ENCODE measurements around the gene DNM3. TPM values are rescaled to one million over a fixed set of nuclear protein-coding genes. Genes with fewer than 3 reads are reported as not detected.

The DNM3 gene
- total and polyA plus RNA-seq, 9 of the 15 experiments (the other 6 are each of a cell fraction or from before 2014, with no cell fraction given) = 0.08 to 0.36 (median 0.22) TPM; not detected in 1

DNA sequence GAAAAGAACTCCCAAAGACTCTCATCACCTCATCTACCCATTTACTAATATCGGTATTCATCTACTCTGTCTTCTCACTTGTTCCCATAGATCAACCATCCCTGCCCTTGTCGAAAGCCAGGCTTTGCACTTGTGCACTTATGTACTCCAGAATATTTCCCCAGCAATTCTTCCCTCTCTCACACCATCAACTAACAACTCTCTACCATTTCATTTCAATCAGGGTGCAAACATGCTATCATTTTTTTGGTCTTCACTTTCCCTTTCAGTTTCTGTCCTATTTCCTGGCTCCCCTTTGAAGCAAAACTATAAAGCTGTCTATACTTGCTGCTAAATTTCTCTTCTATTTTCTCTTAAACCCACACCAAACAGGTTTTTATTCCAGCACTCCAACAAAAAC lies 585.9 kb downstream of the DNM3 start:
- Histone ChIP-seq H3K4me2 (ENCODE audit: insufficient read depth, low read length) (no peak overlapping the region), H3K9me3 (replicated peaks; ENCODE audit: control insufficient read depth, insufficient read depth, low read depth, low read length) (no peaks in the 10 kb centered on the region), H3K36me3 (ENCODE audit: control insufficient read depth, insufficient read depth, low read length) (no peaks in the 10 kb centered on the region), H3K9ac (ENCODE audit: insufficient read depth in 1 of 2, low read depth in 2 of 2, low read length in 2 of 2) (no peak overlapping the region), H3K27me3 (ENCODE audit: control insufficient read depth in 2 of 2, insufficient read depth in 2 of 2, low read length in 2 of 2) (no peaks in the 10 kb centered on the region), H3K4me1 (replicated peaks in 1 of 2; ENCODE audit: control insufficient read depth in 2 of 2, insufficient read depth in 2 of 2, low read length in 2 of 2) (peaks cover 0 to 25% of the 10 kb centered on the region in 2 experiments; a peak in 2 of 5 replicates), H3K27ac (ENCODE audit: extremely low read depth, low read depth, low read length) (no peak overlapping the region), H3K4me3 (no peak overlapping the region), H4K20me1 (replicated peaks; ENCODE audit: control insufficient read depth, insufficient read depth, low read length) (no peaks in the 10 kb centered on the region), H3K79me2 (ENCODE audit: control insufficient read depth, insufficient read depth, low read length) (no peaks in the 10 kb centered on the region), H3K9me1 (ENCODE audit: control insufficient read depth, insufficient read depth, low read length) (no peaks in the 10 kb centered on the region), H2AFZ (ENCODE audit: low read depth, low read length) (no peak overlapping the region)
- WGBS (ENCODE audit: insufficient coverage, low coverage, missing lambda C conversion rate) = 32% methylated on average over 2 of the region's 2 CpGs
- CTCF ChIA-PET (ENCODE audit: low intra/inter-chr PET ratio) = no interaction called here
- intact Hi-C loops (cut with micrococcal nuclease) = loop anchor here (10.0 kb wide), 2 partner anchors 778 to 782 kb away; partner anchors contain the start of gene TNFSF4
- TF ChIP-seq RBM15 (IDR thresholded peaks at IDR 0.05; ENCODE audit: insufficient read depth, low read length) (no peak), RBFOX2 (IDR thresholded peaks at IDR 0.05; ENCODE audit: low read depth, low read length) (no peak)
- TF ChIP-seq, protein P1, sequence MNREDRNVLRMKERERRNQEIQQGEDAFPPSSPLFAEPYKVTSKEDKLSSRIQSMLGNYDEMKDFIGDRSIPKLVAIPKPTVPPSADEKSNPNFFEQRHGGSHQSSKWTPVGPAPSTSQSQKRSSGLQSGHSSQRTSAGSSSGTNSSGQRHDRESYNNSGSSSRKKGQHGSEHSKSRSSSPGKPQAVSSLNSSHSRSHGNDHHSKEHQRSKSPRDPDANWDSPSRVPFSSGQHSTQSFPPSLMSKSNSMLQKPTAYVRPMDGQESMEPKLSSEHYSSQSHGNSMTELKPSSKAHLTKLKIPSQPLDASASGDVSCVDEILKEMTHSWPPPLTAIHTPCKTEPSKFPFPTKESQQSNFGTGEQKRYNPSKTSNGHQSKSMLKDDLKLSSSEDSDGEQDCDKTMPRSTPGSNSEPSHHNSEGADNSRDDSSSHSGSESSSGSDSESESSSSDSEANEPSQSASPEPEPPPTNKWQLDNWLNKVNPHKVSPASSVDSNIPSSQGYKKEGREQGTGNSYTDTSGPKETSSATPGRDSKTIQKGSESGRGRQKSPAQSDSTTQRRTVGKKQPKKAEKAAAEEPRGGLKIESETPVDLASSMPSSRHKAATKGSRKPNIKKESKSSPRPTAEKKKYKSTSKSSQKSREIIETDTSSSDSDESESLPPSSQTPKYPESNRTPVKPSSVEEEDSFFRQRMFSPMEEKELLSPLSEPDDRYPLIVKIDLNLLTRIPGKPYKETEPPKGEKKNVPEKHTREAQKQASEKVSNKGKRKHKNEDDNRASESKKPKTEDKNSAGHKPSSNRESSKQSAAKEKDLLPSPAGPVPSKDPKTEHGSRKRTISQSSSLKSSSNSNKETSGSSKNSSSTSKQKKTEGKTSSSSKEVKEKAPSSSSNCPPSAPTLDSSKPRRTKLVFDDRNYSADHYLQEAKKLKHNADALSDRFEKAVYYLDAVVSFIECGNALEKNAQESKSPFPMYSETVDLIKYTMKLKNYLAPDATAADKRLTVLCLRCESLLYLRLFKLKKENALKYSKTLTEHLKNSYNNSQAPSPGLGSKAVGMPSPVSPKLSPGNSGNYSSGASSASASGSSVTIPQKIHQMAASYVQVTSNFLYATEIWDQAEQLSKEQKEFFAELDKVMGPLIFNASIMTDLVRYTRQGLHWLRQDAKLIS (CRISPR knock-in tag; IDR thresholded peaks at IDR 0.05) = no peak
- TF ChIP-seq, protein P2, sequence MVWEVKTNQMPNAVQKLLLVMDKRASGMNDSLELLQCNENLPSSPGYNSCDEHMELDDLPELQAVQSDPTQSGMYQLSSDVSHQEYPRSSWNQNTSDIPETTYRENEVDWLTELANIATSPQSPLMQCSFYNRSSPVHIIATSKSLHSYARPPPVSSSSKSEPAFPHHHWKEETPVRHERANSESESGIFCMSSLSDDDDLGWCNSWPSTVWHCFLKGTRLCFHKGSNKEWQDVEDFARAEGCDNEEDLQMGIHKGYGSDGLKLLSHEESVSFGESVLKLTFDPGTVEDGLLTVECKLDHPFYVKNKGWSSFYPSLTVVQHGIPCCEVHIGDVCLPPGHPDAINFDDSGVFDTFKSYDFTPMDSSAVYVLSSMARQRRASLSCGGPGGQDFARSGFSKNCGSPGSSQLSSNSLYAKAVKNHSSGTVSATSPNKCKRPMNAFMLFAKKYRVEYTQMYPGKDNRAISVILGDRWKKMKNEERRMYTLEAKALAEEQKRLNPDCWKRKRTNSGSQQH (CRISPR knock-in tag; IDR thresholded peaks at IDR 0.05) = 0 out of 2 replicates have a peak, but pooled peaks have one; percentile 51
- no TSS peak for BruUV-seq (replicated peaks)
- POLR2A ChIA-PET = interaction anchor here (0.6 kb wide), 1 partner anchor 11 kb away, joined by 3 read pairs; no protein-coding TSS in a partner anchor
- DNase-seq (ENCODE audit: extremely low read depth in 1 of 4, low spot score in 3 of 4) (no peak), ATAC-seq (no peak), FAIRE-seq (no peak)
- in situ Hi-C loops (cut with MboI) = no loop called here
